Measurements from ENCODE around the gene TBC1D14. TPM values are rescaled to one million over a fixed set of nuclear protein-coding genes. Genes with fewer than 3 reads are reported as not detected.

TBC1D14 gene
- total RNA-seq, 1 donor from 2014 or later = 33.2 TPM

GRCh38 chr4:7000421-7001176 is 91.0 kb downstream of the TBC1D14 start:
- Mint-ChIP-seq H3K9me3 (ENCODE audit: unreplicated experiment) (no peaks in the 10 kb centered on the region), H3K4me1 (ENCODE audit: unreplicated experiment) (no peaks in the 10 kb centered on the region), H3K4me3 (ENCODE audit: unreplicated experiment) (no peak overlapping the region), H3K27ac (ENCODE audit: unreplicated experiment) (no peak overlapping the region), H3K36me3 (ENCODE audit: unreplicated experiment) (peaks cover 47% of the 10 kb centered on the region), H3K27me3 (ENCODE audit: unreplicated experiment) (no peaks in the 10 kb centered on the region)
- TF ChIP-seq CTCF (IDR thresholded peaks at IDR 0.05) = no peak
- peak; percentile 73 for DNase-seq (ENCODE audit: extremely low spot score, unreplicated experiment)

GRCh38 chr4:7001271-7001670 is 91.6 kb downstream of the TBC1D14 start:
- Mint-ChIP-seq H3K36me3 (ENCODE audit: unreplicated experiment) (peaks cover 47% of the 10 kb centered on the region), H3K4me3 (ENCODE audit: unreplicated experiment) (no peak overlapping the region), H3K27ac (ENCODE audit: unreplicated experiment) (no peak overlapping the region), H3K4me1 (ENCODE audit: unreplicated experiment) (no peaks in the 10 kb centered on the region), H3K9me3 (ENCODE audit: unreplicated experiment) (no peaks in the 10 kb centered on the region), H3K27me3 (ENCODE audit: unreplicated experiment) (no peaks in the 10 kb centered on the region)
- no peak for TF ChIP-seq CTCF (IDR thresholded peaks at IDR 0.05)
- peak; percentile 68 for DNase-seq (ENCODE audit: extremely low spot score, unreplicated experiment)

- Mint-ChIP-seq H3K27ac (ENCODE audit: unreplicated experiment) (no peak overlapping the region), H3K36me3 (ENCODE audit: unreplicated experiment) (peaks cover 47% of the 10 kb centered on the region), H3K4me3 (ENCODE audit: unreplicated experiment) (no peak overlapping the region), H3K9me3 (ENCODE audit: unreplicated experiment) (no peaks in the 10 kb centered on the region), H3K27me3 (ENCODE audit: unreplicated experiment) (no peaks in the 10 kb centered on the region), H3K4me1 (ENCODE audit: unreplicated experiment) (no peaks in the 10 kb centered on the region)
- no peak for DNase-seq (ENCODE audit: extremely low spot score, unreplicated experiment)
- no peak for TF ChIP-seq CTCF (IDR thresholded peaks at IDR 0.05)
Observed at GRCh38 chr4:7002336-7002735, 92.7 kb downstream of the TBC1D14 start.

GRCh38 chr4:7003176-7003878 is 93.7 kb downstream of the TBC1D14 start:
- H3K27me3 Mint-ChIP-seq (ENCODE audit: unreplicated experiment) = no peaks in the 10 kb centered on the region
- no peak for DNase-seq (ENCODE audit: extremely low spot score, unreplicated experiment)
- H3K4me1 Mint-ChIP-seq (ENCODE audit: unreplicated experiment) = no peaks in the 10 kb centered on the region
- H3K27ac Mint-ChIP-seq (ENCODE audit: unreplicated experiment) = no peak overlapping the region
- no peaks in the 10 kb centered on the region for H3K9me3 Mint-ChIP-seq (ENCODE audit: unreplicated experiment)
- TF ChIP-seq CTCF (IDR thresholded peaks at IDR 0.05) = no peak
- peaks cover 46% of the 10 kb centered on the region for H3K36me3 Mint-ChIP-seq (ENCODE audit: unreplicated experiment)
- H3K4me3 Mint-ChIP-seq (ENCODE audit: unreplicated experiment) = no peak overlapping the region

GRCh38 chr4:7003879-7004240 is 94.2 kb downstream of the TBC1D14 start:
- H3K27ac Mint-ChIP-seq (ENCODE audit: unreplicated experiment) = no peak overlapping the region
- TF ChIP-seq CTCF (IDR thresholded peaks at IDR 0.05) = no peak
- no peaks in the 10 kb centered on the region for H3K4me1 Mint-ChIP-seq (ENCODE audit: unreplicated experiment)
- no peaks in the 10 kb centered on the region for H3K9me3 Mint-ChIP-seq (ENCODE audit: unreplicated experiment)
- peaks cover 45% of the 10 kb centered on the region for H3K36me3 Mint-ChIP-seq (ENCODE audit: unreplicated experiment)
- no peak for DNase-seq (ENCODE audit: extremely low spot score, unreplicated experiment)
- no peak overlapping the region for H3K4me3 Mint-ChIP-seq (ENCODE audit: unreplicated experiment)
- no peaks in the 10 kb centered on the region for H3K27me3 Mint-ChIP-seq (ENCODE audit: unreplicated experiment)

Data from osteocyte (in vitro differentiated cells).